K562 (cell line): ENCODE data around the gene PRR36. TPM values are rescaled to one million over a fixed set of nuclear protein-coding genes. Genes with fewer than 3 reads are reported as not detected.

Experiments
- CEBPB ChIP-seq: fragments of 450-650 bp; IDR thresholded peaks from 2 replicates; pipeline ENCODE4 v1.6.1; 2016; ENCODE audit warnings: missing genetic modification characterization, missing compliant biosample characterization
- EGR1 ChIP-seq: fragments of 450-650 bp; conservative IDR thresholded peaks from 2 replicates; pipeline ENCODE4 v1.6.1; 2017; ENCODE audit warnings: mild to moderate bottlenecking
- ERF ChIP-seq: fragments of 450-650 bp; formaldehyde crosslinking; IDR thresholded peaks from 2 replicates; pipeline ENCODE4 v1.4.0; 2020; ENCODE audit warnings: mild to moderate bottlenecking, mixed read lengths
- FOXJ2 ChIP-seq: fragments of 200-800 bp; sonication (Bioruptor generic); IDR thresholded peaks from 2 replicates; pipeline ENCODE4 v1.6.1; 2016; ENCODE audit warnings: missing genetic modification characterization, missing compliant biosample characterization
- GABPA ChIP-seq: fragments of 200-800 bp; sonication (Bioruptor generic); conservative IDR thresholded peaks from 2 replicates; pipeline ENCODE4 v1.6.1; 2016; ENCODE audit warnings: low read depth, missing genetic modification characterization, missing compliant biosample characterization
- KDM4B ChIP-seq, 2 experiments: fragments of 450-650 bp in 1 of 2; sonication (generic) in 1 of 2; IDR thresholded peaks; 2 replicates each; pipeline ENCODE4 v1.6.1; 2016 to 2017; ENCODE audit warnings: borderline replicate concordance in 2 of 2, antibody characterized with exemption in 1 of 2, low read depth in 1 of 2, mild to moderate bottlenecking in 1 of 2
- KDM5B ChIP-seq: fragments of 200-600 bp; sonication (generic); IDR thresholded peaks from 2 replicates; pipeline ENCODE4 v1.6.1; 2012; ENCODE audit warnings: low read depth, mild to moderate bottlenecking, moderate library complexity, low read length, control low read depth, inconsistent platforms; ENCODE audit not compliant: insufficient replicate concordance
- KLF10 ChIP-seq: fragments of 250-450 bp; sonication (Bioruptor Pico); IDR thresholded peaks from 2 replicates; pipeline ENCODE4 v1.6.1; 2021; ENCODE audit warnings: matching md5 sums
- NFATC3 ChIP-seq: fragments of 450-650 bp; IDR thresholded peaks from 2 replicates; pipeline ENCODE4 v1.6.1; 2017; ENCODE audit warnings: mild to moderate bottlenecking
- NRF1 ChIP-seq, 2 experiments: fragments of 450-650 bp; IDR thresholded peaks in 1 of 2; conservative IDR thresholded peaks in 1 of 2; 2 replicates each; pipeline ENCODE4 v1.6.1; 2014; ENCODE audit warnings: mild to moderate bottlenecking in 2 of 2
- SIN3A ChIP-seq, 2 experiments: fragments of 150-350 bp in 1 of 2; IDR thresholded peaks; 2 replicates each; pipeline ENCODE4 v1.6.1; 2011 to 2016; ENCODE audit warnings: borderline replicate concordance in 2 of 2, low read depth in 2 of 2, low read length in 2 of 2, mild to moderate bottlenecking in 2 of 2, moderate library complexity in 2 of 2; ENCODE audit not compliant: control insufficient read depth in 1 of 2
- SOX6 ChIP-seq: fragments of 450-650 bp; IDR thresholded peaks from 2 replicates; pipeline ENCODE4 v1.6.1; 2014; ENCODE audit warnings: mild to moderate bottlenecking
- TCF7L2 ChIP-seq: fragments of 150-350 bp; IDR thresholded peaks from 2 replicates; pipeline ENCODE4 v1.6.1; 2016; ENCODE audit warnings: low read depth, mild to moderate bottlenecking, low read length, moderate library complexity
- ZFP36 ChIP-seq: fragments of 150-350 bp; IDR thresholded peaks from 2 replicates; pipeline ENCODE4 v1.6.1; 2018; ENCODE audit warnings: low read length, low read depth; ENCODE audit not compliant: partially characterized antibody
- ZNF518B ChIP-seq: fragments of 250-450 bp; sonication (Bioruptor Pico); IDR thresholded peaks from 2 replicates; pipeline ENCODE4 v1.5.0; 2021; ENCODE audit warnings: mild to moderate bottlenecking, moderate library complexity
- polyA plus RNA-seq, 8 experiments: library from polyadenylated mRNA; depleted of rRNA in 4 of 8; stranded (reverse) in 5 of 8; unstranded in 3 of 8; fragments of >200 nt; fragmentation: Nextera tagmentation in 2 of 8; fragmentation: Illumina TruSeq in 1 of 8; extraction: Ambion mirVana in 2 of 8; extraction: Trizol in 1 of 8; gene quantifications; 2 replicates each; pipeline versions ENCODE4 v1.2.1 to v1.2.3, GENCODE V29; 2011 to 2014; ENCODE audit warnings: inconsistent platforms in 1 of 8, missing spikeins in 1 of 8
- total RNA-seq, 7 experiments: library from RNA; depleted of rRNA in 6 of 7; stranded (reverse); fragments of >200 nt in 6 of 7; fragmentation: Illumina TruSeq in 2 of 7; extraction: Trizol in 2 of 7; gene quantifications; 2 replicates each; pipeline versions ENCODE4 v1.2.1 to v1.2.3, GENCODE V29; 2011 to 2021; ENCODE audit warnings: low replicate concordance in 1 of 7
- TF ChIP-seq, protein P1 (sequence below): sonication (generic); formaldehyde crosslinking; IDR thresholded peaks from 2 replicates; pipeline ENCODE4 v1.8.0; 2022; ENCODE audit warnings: missing genetic modification reagents, mild to moderate bottlenecking, moderate library complexity, borderline replicate concordance
- TF ChIP-seq, protein P2 (sequence below): IDR thresholded peaks from 2 replicates; pipeline ENCODE4 v1.6.1; 2011; ENCODE audit warnings: borderline replicate concordance, low read depth, mild to moderate bottlenecking, moderate library complexity, low read length; ENCODE audit not compliant: insufficient read depth, poor library complexity, severe bottlenecking
- TF ChIP-seq, protein P3 (sequence below): fragments of 450-650 bp; IDR thresholded peaks from 2 replicates; pipeline ENCODE4 v1.6.1; 2016

PRR36 gene
- total and polyA plus RNA-seq, 9 of the 15 experiments (the other 6 are each of a cell fraction or from before 2014, with no cell fraction given): 0.05 to 0.42 (median 0.06) TPM; not detected in 6

GRCh38 chr19:7852851-7853769 lies 21.1 kb downstream of the PRR36 start (continued):
- TF ChIP-seq SIN3A (IDR thresholded peaks at IDR 0.05; ENCODE audit: borderline replicate concordance in 2 of 2, control insufficient read depth in 1 of 2, low read depth in 2 of 2, low read length in 2 of 2) (peak; percentile 64 to 96; a peak in 2 of 4 replicates), FOXJ2 (tag) (no peak), GABPA (tag) (no peak), TCF7L2 (no peak), NRF1 (conservative IDR thresholded peaks at IDR 0.05 in 1 of 2, IDR thresholded peaks at IDR 0.05 in 1 of 2) (peak; percentile 61 to 70), SOX6 (0 out of 2 replicates have a peak, but pooled peaks have one; percentile 39), ERF (CRISPR knock-in tag) (no peak), KDM4B (IDR thresholded peaks at IDR 0.05; ENCODE audit: borderline replicate concordance in 2 of 2, low read depth in 1 of 2) (no peak), KLF10 (CRISPR knock-in tag) (no peak), KDM5B (no peak), CEBPB (tag) (no peak), ZNF518B (no peak), ZFP36 (no peak), EGR1 (peak; percentile 88), NFATC3 (no peak)
- TF ChIP-seq, protein P1, sequence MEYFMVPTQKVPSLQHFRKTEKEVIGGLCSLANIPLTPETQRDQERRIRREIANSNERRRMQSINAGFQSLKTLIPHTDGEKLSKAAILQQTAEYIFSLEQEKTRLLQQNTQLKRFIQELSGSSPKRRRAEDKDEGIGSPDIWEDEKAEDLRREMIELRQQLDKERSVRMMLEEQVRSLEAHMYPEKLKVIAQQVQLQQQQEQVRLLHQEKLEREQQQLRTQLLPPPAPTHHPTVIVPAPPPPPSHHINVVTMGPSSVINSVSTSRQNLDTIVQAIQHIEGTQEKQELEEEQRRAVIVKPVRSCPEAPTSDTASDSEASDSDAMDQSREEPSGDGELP (CRISPR knock-in tag): peak; percentile 99
- TF ChIP-seq, protein P2, sequence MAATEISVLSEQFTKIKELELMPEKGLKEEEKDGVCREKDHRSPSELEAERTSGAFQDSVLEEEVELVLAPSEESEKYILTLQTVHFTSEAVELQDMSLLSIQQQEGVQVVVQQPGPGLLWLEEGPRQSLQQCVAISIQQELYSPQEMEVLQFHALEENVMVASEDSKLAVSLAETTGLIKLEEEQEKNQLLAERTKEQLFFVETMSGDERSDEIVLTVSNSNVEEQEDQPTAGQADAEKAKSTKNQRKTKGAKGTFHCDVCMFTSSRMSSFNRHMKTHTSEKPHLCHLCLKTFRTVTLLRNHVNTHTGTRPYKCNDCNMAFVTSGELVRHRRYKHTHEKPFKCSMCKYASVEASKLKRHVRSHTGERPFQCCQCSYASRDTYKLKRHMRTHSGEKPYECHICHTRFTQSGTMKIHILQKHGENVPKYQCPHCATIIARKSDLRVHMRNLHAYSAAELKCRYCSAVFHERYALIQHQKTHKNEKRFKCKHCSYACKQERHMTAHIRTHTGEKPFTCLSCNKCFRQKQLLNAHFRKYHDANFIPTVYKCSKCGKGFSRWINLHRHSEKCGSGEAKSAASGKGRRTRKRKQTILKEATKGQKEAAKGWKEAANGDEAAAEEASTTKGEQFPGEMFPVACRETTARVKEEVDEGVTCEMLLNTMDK: peak; percentile 24
- TF ChIP-seq, protein P3, sequence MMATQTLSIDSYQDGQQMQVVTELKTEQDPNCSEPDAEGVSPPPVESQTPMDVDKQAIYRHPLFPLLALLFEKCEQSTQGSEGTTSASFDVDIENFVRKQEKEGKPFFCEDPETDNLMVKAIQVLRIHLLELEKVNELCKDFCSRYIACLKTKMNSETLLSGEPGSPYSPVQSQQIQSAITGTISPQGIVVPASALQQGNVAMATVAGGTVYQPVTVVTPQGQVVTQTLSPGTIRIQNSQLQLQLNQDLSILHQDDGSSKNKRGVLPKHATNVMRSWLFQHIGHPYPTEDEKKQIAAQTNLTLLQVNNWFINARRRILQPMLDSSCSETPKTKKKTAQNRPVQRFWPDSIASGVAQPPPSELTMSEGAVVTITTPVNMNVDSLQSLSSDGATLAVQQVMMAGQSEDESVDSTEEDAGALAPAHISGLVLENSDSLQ: peak; percentile 50; the same call in 1 of the 2 replicates
